LNCAP (cell line): ENCODE measurements around the gene ARSJ.

ENCODE experiments used
- CTCF ChIP-seq: fragments of 450-650 bp; IDR thresholded peaks from 2 replicates; pipeline ENCODE4 v1.5.1; 2017; ENCODE audit warnings: mild to moderate bottlenecking

ARSJ gene

GRCh38 chr4:113979148-113979904 is at the start of gene ARSJ:
TSS of gene ARSJ (minus strand) at chr4:113979647. CDS start at chr4:113978834, 813 bp downstream.
- peak; percentile 12; the same call in 1 of the 2 replicates for TF ChIP-seq CTCF

- TF ChIP-seq CTCF: no peak
Measured at GRCh38 chr4:114028071-114028470, 48.6 kb upstream of the ARSJ start.

DNA sequence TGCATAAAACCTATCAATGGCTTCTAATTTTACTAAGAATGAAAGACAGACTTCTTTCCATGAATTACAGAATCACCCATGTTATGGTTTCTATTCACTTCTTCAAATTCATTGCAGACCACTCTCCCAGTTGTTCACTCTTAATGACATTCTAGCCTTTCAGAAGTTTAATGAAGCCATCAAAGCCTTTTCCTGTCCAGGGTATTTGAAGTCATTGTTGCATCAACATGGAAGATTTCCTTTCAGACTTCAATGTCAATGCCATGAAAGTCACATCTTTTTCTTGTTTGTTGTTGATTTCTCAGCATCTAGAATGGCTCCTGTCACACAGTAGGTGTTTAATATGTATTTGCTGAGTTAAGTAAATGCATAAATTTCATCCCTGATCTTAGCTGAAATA is 48.1 kb upstream of the ARSJ start:
- no peak for TF ChIP-seq CTCF

DNA sequence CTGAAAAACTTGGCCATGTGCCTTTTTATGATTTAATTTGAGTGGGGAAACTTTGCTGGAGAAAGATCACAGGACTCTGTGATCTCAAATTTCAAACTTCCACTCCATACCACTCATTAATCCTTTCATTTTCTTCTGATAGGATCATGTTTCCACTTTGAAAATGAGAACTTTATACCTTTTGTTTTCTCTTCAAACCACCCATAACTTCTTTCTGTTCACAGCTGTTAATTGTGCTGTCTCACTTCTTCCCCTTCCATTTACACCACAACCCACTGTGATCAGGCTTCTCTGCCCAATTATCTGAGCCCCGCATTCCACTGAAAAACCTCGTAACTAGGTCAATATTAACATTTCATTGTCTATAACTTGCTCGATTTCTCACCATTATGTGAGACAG is 47.0 kb upstream of the ARSJ start:
- no peak for TF ChIP-seq CTCF

- no peak for TF ChIP-seq CTCF
Measured at GRCh38 chr4:114025176-114025777, 45.8 kb upstream of the ARSJ start.

GRCh38 chr4:114021451-114021850 is 42.0 kb upstream of the ARSJ start:
- no peak for TF ChIP-seq CTCF

DNA sequence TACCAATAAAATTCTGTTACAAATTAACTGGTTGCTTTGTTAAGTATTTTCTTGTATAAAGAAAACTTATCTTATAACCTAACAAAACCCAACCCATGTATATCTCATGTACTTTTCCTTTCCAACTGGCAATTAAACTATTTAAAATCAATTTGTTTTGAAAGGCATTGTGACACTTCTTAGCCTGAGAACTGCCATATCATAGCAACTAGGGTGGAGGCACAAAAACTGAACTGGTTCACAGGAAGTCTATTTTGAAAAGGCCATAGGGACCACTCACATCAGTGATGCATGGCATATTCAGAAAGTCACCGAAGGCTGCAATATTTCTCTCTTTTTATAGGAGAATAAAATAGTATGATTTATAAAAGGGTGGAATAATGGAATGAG is 40.5 kb upstream of the ARSJ start:
- TF ChIP-seq CTCF: no peak
